MCF 10A (cell line): ENCODE data around the gene TMEM219. TPM values are rescaled to one million over a fixed set of nuclear protein-coding genes. Genes with fewer than 3 reads are reported as not detected.

Experiments used
- BruUV-seq: library from RNA; stranded (reverse); fragments of 400-500 nt; replicated peaks from 2 replicates; lab custom pipeline; 2021; lab: Mats Ljungman, UMichigan
- CTCF ChIA-PET: fragments of 300-600 bp; sonication (Branson Sonifier 250); formaldehyde crosslinking; extraction: SDS; loops from one replicate; lab custom pipeline; 2021; ENCODE audit warnings: antibody characterized with exemption, inconsistent platforms; lab: Yijun Ruan, JAX
- POLR2A ChIA-PET: fragments of 300-600, 350-650 bp; sonication (Branson Sonifier 250); formaldehyde crosslinking; extraction: SDS; loops from one replicate; lab custom pipeline; 2020; ENCODE audit warnings: antibody characterized with exemption, inconsistent platforms; lab: Yijun Ruan, JAX
- DNase-seq: peaks from one replicate; pipeline ENCODE4 v3.0.0-alpha.2; 2018; ENCODE audit not compliant: unreplicated experiment
- H3K27ac Mint-ChIP-seq: one replicate; pipeline ENCODE4 v1.8.0; 2022; ENCODE audit warnings: mild to moderate bottlenecking, low read depth, mixed read lengths; ENCODE audit not compliant: unreplicated experiment
- H3K27me3 Mint-ChIP-seq: one replicate; pipeline ENCODE4 v1.8.0; 2022; ENCODE audit warnings: mixed read lengths; ENCODE audit not compliant: insufficient read depth, unreplicated experiment
- H3K36me3 Mint-ChIP-seq: one replicate; pipeline ENCODE4 v1.8.0; 2022; ENCODE audit warnings: mild to moderate bottlenecking, moderate library complexity, mixed read lengths; ENCODE audit not compliant: insufficient read depth, unreplicated experiment
- H3K4me1 Mint-ChIP-seq: one replicate; pipeline ENCODE4 v1.8.0; 2022; ENCODE audit warnings: mixed read lengths; ENCODE audit not compliant: insufficient read depth, unreplicated experiment
- H3K4me3 Mint-ChIP-seq: one replicate; pipeline ENCODE4 v1.8.0; 2022; ENCODE audit warnings: mild to moderate bottlenecking, moderate library complexity, mixed read lengths; ENCODE audit not compliant: unreplicated experiment
- H3K9me3 Mint-ChIP-seq: one replicate; pipeline ENCODE4 v1.8.0; 2022; ENCODE audit warnings: mixed read lengths; ENCODE audit not compliant: unreplicated experiment
- CTCF ChIP-seq: fragments of 200-600 bp; IDR thresholded peaks from one replicate; pipeline ENCODE4 v1.8.0; 2022; ENCODE audit warnings: antibody characterized with exemption, mild to moderate bottlenecking; ENCODE audit not compliant: unreplicated experiment
- intact Hi-C: fragments of 100-400 bp; cut with micrococcal nuclease; formaldehyde crosslinking; loops from 2 replicates; pipeline ENCODE4 v1.14.1; 2022
- total RNA-seq: library from RNA; stranded (reverse); gene quantifications from 2 replicates; pipeline ENCODE4 v1.2.3, GENCODE V29; 2022

TMEM219 gene
- total RNA-seq, 1 experiment from 2014 or later: 62.1 TPM

GRCh38 chr16:29989111-29989858, 27.4 kb downstream of the TMEM219 start:
- H3K36me3 Mint-ChIP-seq: peaks cover 42% of the 10 kb centered on the region
- no peak overlapping the region for H3K4me3 Mint-ChIP-seq
- BruUV-seq: no TSS peak
- ChIA-PET CTCF (interaction anchor here (0.6 to 1.4 kb wide), 2 partner anchors 14 to 19 kb away, joined by 3 to 4 read pairs; no protein-coding TSS in a partner anchor), POLR2A (interaction anchor here (0.8 to 1.1 kb wide), 2 partner anchors 15 to 46 kb away, joined by 3 read pairs; no protein-coding TSS in a partner anchor)
- no peaks in the 10 kb centered on the region for H3K9me3 Mint-ChIP-seq
- intact Hi-C loops: no loop called here
- no peak for DNase-seq
- no peaks in the 10 kb centered on the region for H3K27me3 Mint-ChIP-seq
- no peak overlapping the region for H3K27ac Mint-ChIP-seq
- TF ChIP-seq CTCF: no peak
- H3K4me1 Mint-ChIP-seq: peaks cover 6% of the 10 kb centered on the region

- Mint-ChIP-seq H3K27me3 (no peaks in the 10 kb centered on the region), H3K9me3 (no peaks in the 10 kb centered on the region), H3K4me1 (peaks cover 11% of the 10 kb centered on the region), H3K4me3 (no peak overlapping the region), H3K36me3 (peaks cover 35% of the 10 kb centered on the region), H3K27ac (no peak overlapping the region)
- TF ChIP-seq CTCF: no peak
- intact Hi-C loops: no loop called here
- no TSS peak for BruUV-seq
- POLR2A ChIA-PET: interaction anchor here (0.8 to 1.1 kb wide), 2 partner anchors 16 to 46 kb away, joined by 3 read pairs; no protein-coding TSS in a partner anchor
- no peak for DNase-seq
- CTCF ChIA-PET: no interaction called here
These were observed 28.2 kb downstream of the TMEM219 start for GRCh38 chr16:29990034-29990433.

- no peak overlapping the region for H3K27ac Mint-ChIP-seq
- no TSS peak for BruUV-seq
- TF ChIP-seq CTCF: no peak
- H3K4me3 Mint-ChIP-seq: no peak overlapping the region
- no peaks in the 10 kb centered on the region for H3K9me3 Mint-ChIP-seq
- ChIA-PET CTCF (no interaction called here), POLR2A (no interaction called here)
- peaks cover 30% of the 10 kb centered on the region for H3K36me3 Mint-ChIP-seq
- peaks cover 11% of the 10 kb centered on the region for H3K4me1 Mint-ChIP-seq
- no peaks in the 10 kb centered on the region for H3K27me3 Mint-ChIP-seq
- no peak for DNase-seq
- intact Hi-C loops: no loop called here
These were observed 29.1 kb downstream of the TMEM219 start for GRCh38 chr16:29990883-29991570.

- H3K36me3 Mint-ChIP-seq: peaks cover 31% of the 10 kb centered on the region
- peaks cover 11% of the 10 kb centered on the region for H3K4me1 Mint-ChIP-seq
- no peaks in the 10 kb centered on the region for H3K9me3 Mint-ChIP-seq
- no peaks in the 10 kb centered on the region for H3K27me3 Mint-ChIP-seq
- TF ChIP-seq CTCF: no peak
- H3K4me3 Mint-ChIP-seq: no peak overlapping the region
- intact Hi-C loops: no loop called here
- ChIA-PET POLR2A (no interaction called here), CTCF (no interaction called here)
- H3K27ac Mint-ChIP-seq: no peak overlapping the region
- BruUV-seq: no TSS peak
- DNase-seq: no peak
These were observed 29.7 kb downstream of the TMEM219 start for GRCh38 chr16:29991571-29991904.
